Panc1 (cell line): Measurements from ENCODE around the gene BIVM. TPM values are rescaled to one million over a fixed set of nuclear protein-coding genes. Genes with fewer than 3 reads are reported as not detected.

Experiments
- ATAC-seq: fragments of 200-7000 bp; cut with Tn5 transposase; 2 replicates; pipeline ENCODE4 v1.9.1; 2020; ENCODE audit warnings: mild to moderate bottlenecking, moderate library complexity
- BruUV-seq: library from RNA; stranded (reverse); fragments of 400-500 nt; replicated peaks from 2 replicates; lab custom pipeline; 2021; lab: Mats Ljungman, UMichigan
- CTCF ChIA-PET: fragments of 300-600 bp; sonication (Branson Sonifier 250); formaldehyde crosslinking; loops from one replicate; lab custom pipeline; 2022; ENCODE audit warnings: antibody characterized with exemption; lab: Charles Lee
- POLR2A ChIA-PET: fragments of 300-600 bp; sonication (Branson Sonifier 250); formaldehyde crosslinking; loops from one replicate; lab custom pipeline; 2022; ENCODE audit warnings: antibody characterized with exemption; lab: Charles Lee
- DNase-seq: peaks from one replicate; pipeline ENCODE4 v3.0.0-alpha.2; 2010; ENCODE audit warnings: low read depth, low spot score
- H3K27ac ChIP-seq: 2 replicates; pipeline ENCODE4 v1.5.1; 2011; ENCODE audit warnings: mild to moderate bottlenecking, low read length, inconsistent platforms
- H3K27me3 ChIP-seq: fragments of 200-500 bp; sonication (Bioruptor generic); 2 replicates; pipeline ENCODE4 v1.6.0; 2014; ENCODE audit warnings: low read length, inconsistent platforms; ENCODE audit not compliant: control insufficient read depth, insufficient read depth
- H3K36me3 ChIP-seq: fragments of 200-500 bp; sonication (Bioruptor generic); 2 replicates; pipeline ENCODE4 v1.5.1; 2014; ENCODE audit warnings: inconsistent platforms, mild to moderate bottlenecking, low read length, moderate library complexity; ENCODE audit not compliant: control insufficient read depth, insufficient read depth
- H3K4me1 ChIP-seq: 2 replicates; pipeline ENCODE4 v1.5.1; 2011; ENCODE audit warnings: inconsistent platforms, mild to moderate bottlenecking, low read length, moderate library complexity; ENCODE audit not compliant: control insufficient read depth, insufficient read depth
- H3K4me3 ChIP-seq, 2 experiments: 2 replicates each; pipeline ENCODE4 v1.5.1; 2011 to 2012; ENCODE audit warnings: low read depth in 2 of 2, low read length in 2 of 2, mild to moderate bottlenecking in 2 of 2, inconsistent platforms in 1 of 2, moderate library complexity in 1 of 2
- H3K9me3 ChIP-seq: fragments of 200-500 bp; sonication (Bioruptor generic); 2 replicates; pipeline ENCODE4 v1.5.1; 2014; ENCODE audit warnings: low read depth, mild to moderate bottlenecking, inconsistent platforms, low read length, moderate library complexity; ENCODE audit not compliant: control insufficient read depth, insufficient read depth
- CTCF ChIP-seq: fragments of 450-650 bp; IDR thresholded peaks from 2 replicates; pipeline ENCODE4 v1.5.1; 2017; ENCODE audit warnings: mild to moderate bottlenecking
- POLR2AphosphoS5 ChIP-seq: IDR thresholded peaks from 2 replicates; pipeline ENCODE4 v1.6.1; 2012; ENCODE audit warnings: mild to moderate bottlenecking, low read depth, low read length, moderate library complexity
- REST ChIP-seq, 2 experiments: IDR thresholded peaks; 2 replicates each; pipeline ENCODE4 v1.6.1; 2011 to 2012; ENCODE audit warnings: low read depth in 2 of 2, control low read depth in 1 of 2, low read length in 1 of 2, mild to moderate bottlenecking in 1 of 2, moderate library complexity in 1 of 2; ENCODE audit not compliant: insufficient read depth in 1 of 2
- SIN3A ChIP-seq: IDR thresholded peaks from 2 replicates; pipeline ENCODE4 v1.6.1; 2012; ENCODE audit warnings: low read depth, mild to moderate bottlenecking, low read length, moderate library complexity, borderline replicate concordance; ENCODE audit not compliant: insufficient read depth
- TCF7L2 ChIP-seq: IDR thresholded peaks from 2 replicates; pipeline ENCODE4 v1.6.1; 2011; ENCODE audit warnings: mild to moderate bottlenecking, low read depth, low read length, inconsistent platforms
- in situ Hi-C: cut with HindIII; loops from 2 replicates; pipeline ENCODE4 v1.10.0; 2016; ENCODE audit warnings: low sequenced_read_pairs, low pct_unique_long_range_greater_than_20kb
- intact Hi-C: fragments of 100-400 bp; cut with micrococcal nuclease; formaldehyde crosslinking; loops from one replicate; pipeline ENCODE4 v1.10.0; 2022; ENCODE audit not compliant: unreplicated experiment
- total RNA-seq: library from RNA; stranded (reverse); gene quantifications from one replicate; pipeline ENCODE4 v1.2.1, GENCODE V29; 2021; ENCODE audit not compliant: unreplicated experiment

Gene BIVM
- total RNA-seq, 1 experiment from 2014 or later: 10.5 TPM

DNA sequence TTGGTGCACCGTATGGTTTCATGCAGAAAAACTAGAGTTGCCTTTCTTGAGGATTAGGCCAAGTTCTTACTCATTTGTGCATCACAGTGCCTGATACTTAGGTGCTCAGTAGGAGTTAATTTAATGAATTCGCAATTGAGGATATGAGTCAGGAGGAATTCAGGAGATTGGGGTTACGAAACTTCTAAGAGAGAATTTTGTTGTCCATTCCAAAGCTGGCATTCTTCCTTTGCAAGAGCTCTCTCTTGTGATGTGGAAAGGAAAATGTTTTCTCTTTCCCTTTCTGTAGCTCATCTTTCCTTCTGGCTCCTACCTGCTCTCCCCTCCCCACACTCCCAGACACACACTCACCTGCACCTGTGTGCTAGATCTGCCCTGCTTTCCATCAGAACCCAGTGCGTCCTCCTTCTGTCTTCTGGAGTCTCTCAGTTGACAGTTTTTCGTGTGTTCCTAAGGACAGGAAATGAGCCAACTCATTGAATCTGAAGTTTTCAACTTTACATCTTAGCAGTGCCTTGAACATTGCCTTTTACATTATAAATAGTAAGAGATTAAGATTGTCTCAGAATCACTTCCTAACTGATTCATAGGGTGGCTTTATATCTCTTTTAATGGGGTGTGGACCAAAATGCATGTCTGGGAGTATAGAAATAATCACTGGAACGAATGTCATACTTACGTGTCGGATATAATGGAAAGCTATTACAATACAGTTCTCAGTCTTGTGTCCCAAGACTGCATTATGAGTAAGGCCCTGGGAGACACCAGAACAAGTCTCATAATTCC lies 27.2 kb downstream of the BIVM start:
- DNase-seq: no peak
- ChIA-PET CTCF (no interaction called here), POLR2A (no interaction called here)
- Histone ChIP-seq H3K4me3 (no peak overlapping the region), H3K36me3 (no peaks in the 10 kb centered on the region), H3K4me1 (no peaks in the 10 kb centered on the region), H3K27ac (no peak overlapping the region), H3K9me3 (no peaks in the 10 kb centered on the region), H3K27me3 (no peaks in the 10 kb centered on the region)
- in situ Hi-C loops (no loop called here), intact Hi-C loops (no loop called here)
- TF ChIP-seq SIN3A (no peak), POLR2AphosphoS5 (no peak), REST (IDR thresholded peaks at IDR 0.05; ENCODE audit: insufficient read depth in 1 of 2, low read depth in 2 of 2, low read length in 1 of 2) (no peak), TCF7L2 (no peak), CTCF (no peak)
- no TSS peak for BruUV-seq
- ATAC-seq: no peak

GRCh38 chr13:102830646-102831045 lies 31.7 kb downstream of the BIVM start:
- Histone ChIP-seq H3K4me3 (no peak overlapping the region), H3K27ac (no peak overlapping the region), H3K36me3 (no peaks in the 10 kb centered on the region), H3K9me3 (no peaks in the 10 kb centered on the region), H3K4me1 (no peaks in the 10 kb centered on the region), H3K27me3 (no peaks in the 10 kb centered on the region)
- no peak for TF ChIP-seq CTCF
- no peak for TF ChIP-seq SIN3A
- no peak for TF ChIP-seq REST (IDR thresholded peaks at IDR 0.05; ENCODE audit: insufficient read depth in 1 of 2, low read depth in 2 of 2, low read length in 1 of 2)
- no peak for TF ChIP-seq POLR2AphosphoS5
- no peak for TF ChIP-seq TCF7L2
- ATAC-seq: no peak
- ChIA-PET CTCF (no interaction called here), POLR2A (no interaction called here)
- DNase-seq: no peak
- in situ Hi-C loops: no loop called here
- intact Hi-C loops: no loop called here
- BruUV-seq: no TSS peak
